ENCODE results near the gene R3HCC1L.
A peak's percentile ranks its signal among the peaks of the same experiment; 100 is the strongest.
"Not testable (repeated sequence)": the region's sequence is repeated elsewhere in the genome, so short reads cannot be mapped to it uniquely, and the experiment has no call there.

Gene R3HCC1L

GRCh38 chr10:98172495-98172894 lies 38.0 kb downstream of the R3HCC1L start:
- no peak for DNase-seq (ENCODE audit: low spot score)

- no peak for DNase-seq (ENCODE audit: low spot score)
These were observed 38.8 kb downstream of the R3HCC1L start for GRCh38 chr10:98173260-98173659.

DNA sequence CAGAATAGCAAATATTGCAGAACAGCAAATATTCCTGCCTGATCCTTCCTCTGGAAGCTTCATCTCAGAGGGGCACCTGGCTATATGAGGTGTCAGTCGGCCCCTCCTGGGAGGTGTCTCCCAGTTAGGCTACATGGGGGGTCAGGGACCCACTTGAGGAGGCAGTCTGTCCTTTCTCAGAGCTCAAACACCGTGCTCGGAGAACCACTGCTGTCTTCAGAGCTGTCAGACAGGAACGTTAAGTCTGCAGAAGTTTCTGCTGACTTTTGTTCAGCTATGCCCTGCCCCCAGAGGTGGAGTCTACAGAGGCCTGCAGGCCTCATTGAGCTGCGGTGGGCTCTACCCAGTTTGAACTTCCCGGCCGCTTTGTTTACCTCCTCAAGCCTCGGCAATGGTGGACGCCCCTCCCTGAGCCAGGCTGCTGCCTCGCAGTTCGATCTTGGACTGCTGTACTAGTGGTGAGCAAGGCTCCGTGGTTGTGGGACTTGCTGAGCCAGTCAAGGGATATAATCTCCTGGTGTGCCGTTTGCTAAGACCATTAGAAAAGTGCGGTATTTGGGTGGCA lies 48.0 kb downstream of the R3HCC1L start:
- not testable (repeated sequence) for DNase-seq (ENCODE audit: low spot score)

- no peak for DNase-seq (ENCODE audit: low spot score)
These were observed 52.2 kb downstream of the R3HCC1L start for GRCh38 chr10:98186681-98187080.

- not testable (repeated sequence) for DNase-seq (ENCODE audit: low spot score)
These were observed 56.3 kb downstream of the R3HCC1L start for GRCh38 chr10:98190773-98191172.

DNA sequence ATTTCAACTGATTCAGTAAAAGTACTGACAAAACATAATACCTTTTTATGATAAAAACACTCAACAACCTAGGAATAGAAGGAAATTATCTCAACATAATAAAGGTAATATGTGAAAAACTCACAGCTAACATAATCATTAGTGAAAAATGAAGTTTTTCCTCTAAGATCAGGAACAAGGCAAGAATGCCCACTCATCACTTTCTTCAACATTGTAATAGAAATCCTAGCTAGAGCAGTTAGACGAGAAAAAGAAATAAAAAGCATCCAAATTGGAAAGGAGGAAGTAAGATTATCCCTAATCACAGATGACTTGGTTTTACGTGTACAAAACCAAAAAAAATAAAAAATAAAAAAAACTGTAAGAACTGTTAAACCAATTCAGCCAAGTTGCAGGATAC lies 58.6 kb downstream of the R3HCC1L start:
- no peak for DNase-seq (ENCODE audit: low spot score)

GRCh38 chr10:98194633-98195032 lies 60.2 kb downstream of the R3HCC1L start:
- DNase-seq (ENCODE audit: low spot score) = no peak

GRCh38 chr10:98195120-98195519 lies 60.7 kb downstream of the R3HCC1L start:
- no peak for DNase-seq (ENCODE audit: low spot score)

- no peak for DNase-seq (ENCODE audit: low spot score)
These were observed 62.5 kb downstream of the R3HCC1L start for GRCh38 chr10:98196985-98197384.

DNA sequence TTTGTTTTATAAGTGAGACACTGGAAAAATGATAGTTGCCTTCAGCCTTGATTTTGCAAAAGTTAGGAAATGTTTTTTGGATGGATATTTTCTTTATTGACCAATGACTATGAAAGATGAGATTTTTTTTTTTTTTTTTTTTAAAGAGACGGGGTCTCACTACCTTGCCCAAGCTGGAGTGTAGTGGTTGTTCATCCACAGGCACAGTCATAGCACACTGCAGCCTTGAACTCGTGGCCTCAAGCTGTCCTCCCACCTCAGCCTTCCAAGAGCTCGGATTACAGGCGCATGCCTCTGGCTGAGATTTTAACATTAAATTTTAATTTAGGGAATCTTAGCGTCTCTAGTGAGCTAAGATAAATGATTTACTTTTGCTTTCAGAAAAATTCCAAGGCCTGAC lies 67.3 kb downstream of the R3HCC1L start:
- no peak for DNase-seq (ENCODE audit: low spot score)

GRCh38 chr10:98202378-98202777 lies 67.9 kb downstream of the R3HCC1L start:
- no peak for DNase-seq (ENCODE audit: low spot score)

DNA sequence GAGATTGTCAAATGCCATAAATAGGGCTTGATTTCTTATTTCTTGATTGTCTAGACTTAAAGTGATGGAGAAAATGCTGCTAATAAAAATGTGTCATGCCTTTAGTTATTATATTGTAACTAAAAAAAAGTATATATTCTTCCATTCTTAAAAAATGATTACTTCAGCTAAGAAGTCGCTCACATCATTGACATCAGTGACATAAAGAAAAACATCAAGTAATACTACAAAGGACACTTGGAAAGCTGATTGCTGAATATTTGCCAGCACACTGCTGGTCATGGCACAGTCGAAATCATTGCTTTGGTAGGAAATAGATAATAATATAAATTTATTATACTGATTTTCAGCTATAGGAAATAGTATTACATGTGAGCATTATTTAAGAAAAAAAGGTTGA lies 70.9 kb downstream of the R3HCC1L start:
- DNase-seq (ENCODE audit: low spot score) = no peak

GRCh38 chr10:98208925-98209324 lies 74.5 kb downstream of the R3HCC1L start:
- DNase-seq (ENCODE audit: low spot score) = no peak

- no peak for DNase-seq (ENCODE audit: low spot score)
These were observed 75.0 kb downstream of the R3HCC1L start for GRCh38 chr10:98209441-98209840.

GRCh38 chr10:98212196-98212595 lies 77.7 kb downstream of the R3HCC1L start:
- DNase-seq (ENCODE audit: low spot score) = no peak

- DNase-seq (ENCODE audit: low spot score) = no peak
These were observed 79.3 kb downstream of the R3HCC1L start for GRCh38 chr10:98213740-98214139.

GRCh38 chr10:98215373-98215772 lies 80.9 kb downstream of the R3HCC1L start:
- DNase-seq (ENCODE audit: low spot score) = no peak

GRCh38 chr10:98217801-98218200 lies 83.3 kb downstream of the R3HCC1L start:
- no peak for DNase-seq (ENCODE audit: low spot score)

GRCh38 chr10:98223874-98224273 lies 89.4 kb downstream of the R3HCC1L start:
- no peak for DNase-seq (ENCODE audit: low spot score)

DNA sequence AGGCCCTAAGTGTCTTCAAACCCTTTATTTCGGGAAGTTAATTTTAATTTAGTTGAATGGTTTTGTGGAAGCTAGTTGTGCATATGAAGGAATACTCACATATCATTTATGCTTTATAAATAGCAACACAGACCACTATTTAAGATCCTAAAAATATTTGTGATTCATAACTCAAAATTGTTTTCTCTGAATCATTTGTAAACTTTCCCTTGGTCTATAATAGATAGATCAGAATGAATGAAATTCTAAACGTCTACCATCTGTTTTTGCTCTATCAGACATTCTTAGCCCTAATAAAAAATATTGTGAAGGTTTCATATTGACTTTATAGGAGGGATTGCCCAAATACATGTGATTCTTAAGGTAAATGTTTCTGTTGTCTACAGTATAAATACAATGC lies 90.1 kb downstream of the R3HCC1L start:
- DNase-seq (ENCODE audit: low spot score) = no peak

DNA sequence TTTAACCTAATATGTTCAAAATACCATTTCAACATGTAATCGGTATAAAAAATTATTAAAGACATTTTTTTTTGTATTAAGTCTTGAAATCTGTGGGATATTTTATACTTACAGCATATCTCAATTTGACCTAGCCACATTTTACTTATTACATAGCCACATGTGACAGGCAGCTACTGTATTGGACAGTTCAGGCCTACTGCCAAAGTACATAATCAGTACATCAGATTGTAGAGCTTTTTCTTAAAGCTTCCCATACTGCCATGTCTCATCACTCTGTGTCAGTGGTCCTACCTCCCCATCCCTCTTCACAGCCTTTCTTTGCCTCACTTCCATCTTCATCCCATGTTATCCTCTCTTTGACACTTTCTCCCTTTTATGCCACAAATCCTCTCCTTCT lies 90.5 kb downstream of the R3HCC1L start:
- DNase-seq (ENCODE audit: low spot score) = peak; percentile 1

- DNase-seq (ENCODE audit: low spot score) = no peak
These were observed 92.2 kb downstream of the R3HCC1L start for GRCh38 chr10:98226508-98227144.

DNA sequence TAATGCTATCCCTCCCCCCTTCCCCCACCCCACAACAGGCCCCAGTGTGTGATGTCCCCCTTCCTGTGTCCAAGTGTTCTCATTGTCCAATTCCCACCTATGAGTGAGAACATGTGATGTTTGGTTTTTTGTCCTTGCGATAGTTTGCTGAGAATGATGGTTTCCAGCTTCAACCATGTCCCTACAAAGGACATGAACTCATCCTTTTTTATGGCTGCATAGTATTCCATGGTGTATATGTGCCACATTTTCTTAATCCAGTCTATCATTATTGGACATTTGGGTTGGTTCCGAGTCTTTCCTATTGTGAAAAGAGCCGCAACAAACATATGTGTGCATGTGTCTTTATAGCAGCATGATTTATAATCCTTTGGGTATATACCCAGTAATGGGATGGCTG lies 93.3 kb downstream of the R3HCC1L start:
- DNase-seq (ENCODE audit: low spot score) = not testable (repeated sequence)

DNA sequence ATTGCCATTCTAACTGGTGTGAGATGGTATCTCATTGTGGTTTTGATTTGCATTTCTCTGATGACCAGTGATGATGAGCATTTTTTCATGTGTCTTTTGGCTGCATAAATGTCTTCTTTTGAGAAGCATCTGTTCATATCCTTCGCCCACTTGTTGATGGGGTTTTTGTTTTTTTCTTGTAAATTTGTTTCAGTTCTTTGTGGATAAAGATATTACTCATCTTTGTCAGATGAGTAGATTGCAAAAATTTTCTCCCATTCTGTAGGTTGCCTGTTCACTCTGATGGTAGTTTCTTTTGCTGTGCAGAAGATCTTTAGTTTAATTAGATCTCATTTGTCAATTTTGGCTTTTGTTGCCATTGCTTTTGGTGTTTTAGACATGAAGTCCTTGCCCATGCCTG lies 93.8 kb downstream of the R3HCC1L start:
- DNase-seq (ENCODE audit: low spot score) = not testable (repeated sequence)
